ENCODE measurements around the gene KRT33B.
"Not testable (repeated sequence)": the region's sequence is repeated elsewhere in the genome, so short reads cannot be mapped to it uniquely, and the experiment has no call there.

- not testable (repeated sequence) for TF ChIP-seq CTCF, POLR2A (IDR thresholded peaks at IDR 0.05)
Measured at GRCh38 chr17:41395044-41395443, 25.4 kb upstream of the KRT33B start.
